Lower leg skin (tissue), 4 donors: ENCODE data around the gene CAMTA1. TPM values are rescaled to one million over a fixed set of nuclear protein-coding genes. Genes with fewer than 3 reads are reported as not detected.
A peak's percentile ranks its signal among the peaks of the same experiment; 100 is the strongest.

ENCODE experiments used
- DNase-seq, 2 donors: peaks; one replicate each; pipeline ENCODE4 v3.0.0-alpha.2; 2019; ENCODE audit warnings: low spot score in 2 of 2
- H3K4me3 ChIP-seq: fragments of 200-600 bp; sonication (generic); 2 replicates; pipeline ENCODE4 v1.5.1; 2017; ENCODE audit warnings: mild to moderate bottlenecking, low read depth; ENCODE audit not compliant: poor library complexity, severe bottlenecking
- CTCF ChIP-seq, 3 donors: fragments of 450-650 bp; IDR thresholded peaks; one replicate each; pipeline ENCODE4 v1.5.1; 2016; ENCODE audit warnings: antibody characterized with exemption in 3 of 3, mild to moderate bottlenecking in 3 of 3, moderate library complexity in 2 of 3
- POLR2A ChIP-seq, 2 donors: fragments of 450-650 bp; IDR thresholded peaks; one replicate each; pipeline ENCODE4 v1.6.1; 2016 to 2017; ENCODE audit warnings: antibody characterized with exemption in 2 of 2, mild to moderate bottlenecking in 1 of 2, moderate library complexity in 1 of 2
- WGBS, 2 donors: methylation state at CpG; one replicate each; pipeline ENCODE4 v1.1.5; 2018; 5-methylcytosine and 5-hydroxymethylcytosine counted together
- intact Hi-C: fragments of 100-400 bp; cut with DNase I; formaldehyde crosslinking; loops from one replicate; pipeline ENCODE4 v1.15.0; 2023; ENCODE audit warnings: low total_unique reads
- total RNA-seq, 4 donors: library from RNA; depleted of rRNA; stranded (reverse); fragments of >200 nt; gene quantifications; one replicate each; pipeline ENCODE4 v1.1.0, GENCODE V29; 2016

CAMTA1 gene
- total RNA-seq, 4 donors from 2014 or later: 24.4 to 52.3 (median 32.9) TPM

- 82 to 95% methylated on average over 11 of the region's 11 CpGs for WGBS, 2 donors
- intact Hi-C loops: no loop called here
- TF ChIP-seq CTCF (IDR thresholded peaks at IDR 0.05): no peak
- TF ChIP-seq POLR2A (IDR thresholded peaks at IDR 0.05): no peak
- no peak overlapping the region for H3K4me3 ChIP-seq
- peak in 1 of 2 donors; percentile 59 for DNase-seq
Observed at GRCh38 chr1:7373251-7373650, 588.0 kb downstream of the CAMTA1 start.

DNA sequence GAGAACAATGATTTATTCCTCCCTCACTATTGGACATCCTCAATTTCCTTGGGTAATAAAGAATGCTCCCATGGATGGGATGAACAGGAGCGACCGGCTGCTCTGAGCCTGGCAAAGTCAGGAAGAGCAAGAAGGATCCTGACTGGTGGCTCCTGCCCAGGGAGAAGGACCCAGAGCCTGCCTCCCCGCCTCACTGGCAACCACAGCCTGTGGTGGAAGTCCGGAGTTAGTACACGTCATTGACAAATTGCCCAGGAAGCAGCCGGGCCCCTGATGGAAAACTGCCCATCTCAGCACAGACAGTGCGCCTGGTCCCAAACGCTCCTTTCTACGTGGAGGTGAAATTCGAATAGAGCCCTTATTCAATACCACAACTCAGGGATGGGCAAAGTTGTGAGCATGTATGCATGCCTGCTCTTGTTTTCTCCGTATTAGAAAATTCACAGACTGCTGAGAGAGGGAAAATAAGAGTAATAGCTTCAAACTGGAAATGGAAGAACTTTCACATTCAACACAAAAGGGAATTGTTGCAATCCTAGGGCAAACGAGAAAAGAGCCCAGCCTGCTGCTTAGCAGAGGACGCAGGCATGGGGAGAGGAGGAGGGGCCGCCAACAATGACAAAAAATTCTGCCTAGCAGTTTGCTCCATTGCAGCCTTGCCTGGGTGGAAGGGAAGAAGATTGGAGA lies 588.8 kb downstream of the CAMTA1 start:
- DNase-seq: peak in 1 of 2 donors; percentile 70
- TF ChIP-seq CTCF (IDR thresholded peaks at IDR 0.05) (no peak), POLR2A (IDR thresholded peaks at IDR 0.05) (no peak)
- no peak overlapping the region for H3K4me3 ChIP-seq
- intact Hi-C loops: no loop called here
- 18 to 24% methylated on average over 13 to 14 of the region's 14 CpGs for WGBS, 2 donors

DNA sequence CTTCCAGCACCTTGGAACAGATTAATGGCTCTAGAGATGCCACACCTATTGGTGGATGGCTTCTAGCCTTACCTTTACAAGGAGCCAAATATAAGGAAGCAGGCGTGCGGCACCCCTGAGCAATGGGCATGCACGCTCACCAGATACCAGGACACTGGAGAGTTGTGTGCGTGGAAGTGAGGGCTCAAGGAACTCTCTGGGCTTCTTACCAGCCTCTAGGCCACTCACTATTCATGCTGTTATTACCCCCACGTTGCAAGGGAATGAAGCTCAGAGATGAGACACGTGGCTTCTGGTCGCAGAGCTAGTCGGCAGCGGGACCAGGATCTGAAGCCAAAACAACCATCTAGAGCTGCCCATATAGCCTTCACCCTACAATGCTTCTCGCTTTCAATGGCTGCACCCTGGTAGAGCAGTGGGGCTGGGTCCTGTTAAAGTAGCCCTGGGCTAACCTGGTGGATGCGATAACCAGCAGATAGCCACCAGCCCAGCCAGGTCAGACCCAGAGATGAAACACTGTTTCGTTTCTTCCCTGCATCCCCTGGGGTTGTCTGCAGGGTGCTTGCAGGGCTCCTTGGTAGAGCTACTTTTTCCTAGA lies 589.4 kb downstream of the CAMTA1 start:
- no peak overlapping the region for H3K4me3 ChIP-seq
- intact Hi-C loops: no loop called here
- no peak for TF ChIP-seq POLR2A (IDR thresholded peaks at IDR 0.05)
- no peak for TF ChIP-seq CTCF (IDR thresholded peaks at IDR 0.05)
- DNase-seq: peak in 1 of 2 donors; percentile 68
- 80 to 88% methylated on average over 12 of the region's 12 CpGs for WGBS, 2 donors

DNA sequence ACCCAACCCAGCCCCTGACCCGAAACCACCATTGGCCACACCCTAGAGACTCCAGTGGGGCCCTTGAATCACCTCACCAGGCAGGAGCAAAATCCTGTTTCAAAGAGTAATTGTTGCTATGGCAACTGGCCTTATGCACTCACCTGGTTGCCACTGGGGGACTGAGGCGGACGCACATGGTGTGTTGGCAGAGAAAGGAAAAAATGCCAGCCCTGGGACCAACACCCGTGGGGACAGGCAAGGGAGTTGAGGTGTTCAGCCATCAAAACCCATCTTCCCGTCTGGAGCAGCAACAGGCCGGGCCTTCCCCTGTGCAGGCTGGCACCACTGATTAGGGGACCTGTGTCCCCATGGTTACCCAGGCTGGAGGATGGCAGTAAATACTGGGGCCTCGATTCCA lies 590.1 kb downstream of the CAMTA1 start:
- 93% methylated on average over 7 of the region's 7 CpGs for WGBS, 2 donors
- H3K4me3 ChIP-seq: no peak overlapping the region
- intact Hi-C loops: no loop called here
- no peak for TF ChIP-seq CTCF (IDR thresholded peaks at IDR 0.05)
- no peak for TF ChIP-seq POLR2A (IDR thresholded peaks at IDR 0.05)
- peak in 1 of 2 donors; percentile 66 for DNase-seq

DNA sequence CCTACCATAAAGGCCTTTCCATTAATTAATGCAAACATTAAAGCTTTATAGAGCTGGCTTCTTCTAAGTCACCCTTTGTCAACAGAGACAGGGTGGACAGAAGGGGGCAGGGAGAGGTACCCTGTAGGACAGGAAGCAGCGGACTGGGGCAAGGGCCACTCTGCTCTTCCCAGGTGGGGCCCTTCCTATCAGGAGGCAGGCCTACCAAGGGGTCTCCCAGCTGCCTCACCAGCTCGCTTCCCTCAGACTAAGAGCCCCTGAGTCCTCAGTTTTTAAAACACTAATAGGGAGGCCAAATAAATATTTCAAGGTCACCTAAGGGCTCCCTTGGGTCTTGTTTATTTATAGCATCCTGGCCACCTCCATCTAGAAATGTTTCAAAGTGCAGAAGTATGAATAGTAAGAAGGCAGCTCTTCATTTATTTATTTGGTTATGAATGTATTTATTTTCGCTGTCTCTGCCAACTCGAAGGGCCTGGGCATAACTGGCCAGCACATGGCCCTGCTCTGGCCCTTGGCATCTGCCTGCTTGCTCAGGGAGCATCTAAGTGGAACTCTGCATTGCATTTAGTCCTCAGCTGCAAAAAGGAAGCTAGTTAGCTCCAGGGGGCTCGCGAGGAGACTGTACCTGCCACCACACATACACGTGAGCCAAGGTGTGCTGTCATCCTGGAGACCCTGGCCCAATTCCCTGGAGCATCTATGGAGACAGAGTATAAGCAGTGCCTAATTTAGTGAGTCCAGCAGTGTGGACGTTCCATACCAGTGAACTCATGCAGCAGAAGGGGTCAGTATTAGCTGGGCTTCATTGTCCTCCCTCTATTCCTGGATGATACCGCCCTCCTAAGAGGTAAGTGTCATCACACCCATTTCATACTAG lies 590.8 kb downstream of the CAMTA1 start:
- TF ChIP-seq POLR2A (IDR thresholded peaks at IDR 0.05) (no peak), CTCF (IDR thresholded peaks at IDR 0.05) (no peak)
- no peak overlapping the region for H3K4me3 ChIP-seq
- DNase-seq: peak in 1 of 2 donors; percentile 31
- intact Hi-C loops: no loop called here
- WGBS, 2 donors: 92 to 93% methylated on average over 9 of the region's 9 CpGs
